ENCODE results near the gene FBXO8.

DNA sequence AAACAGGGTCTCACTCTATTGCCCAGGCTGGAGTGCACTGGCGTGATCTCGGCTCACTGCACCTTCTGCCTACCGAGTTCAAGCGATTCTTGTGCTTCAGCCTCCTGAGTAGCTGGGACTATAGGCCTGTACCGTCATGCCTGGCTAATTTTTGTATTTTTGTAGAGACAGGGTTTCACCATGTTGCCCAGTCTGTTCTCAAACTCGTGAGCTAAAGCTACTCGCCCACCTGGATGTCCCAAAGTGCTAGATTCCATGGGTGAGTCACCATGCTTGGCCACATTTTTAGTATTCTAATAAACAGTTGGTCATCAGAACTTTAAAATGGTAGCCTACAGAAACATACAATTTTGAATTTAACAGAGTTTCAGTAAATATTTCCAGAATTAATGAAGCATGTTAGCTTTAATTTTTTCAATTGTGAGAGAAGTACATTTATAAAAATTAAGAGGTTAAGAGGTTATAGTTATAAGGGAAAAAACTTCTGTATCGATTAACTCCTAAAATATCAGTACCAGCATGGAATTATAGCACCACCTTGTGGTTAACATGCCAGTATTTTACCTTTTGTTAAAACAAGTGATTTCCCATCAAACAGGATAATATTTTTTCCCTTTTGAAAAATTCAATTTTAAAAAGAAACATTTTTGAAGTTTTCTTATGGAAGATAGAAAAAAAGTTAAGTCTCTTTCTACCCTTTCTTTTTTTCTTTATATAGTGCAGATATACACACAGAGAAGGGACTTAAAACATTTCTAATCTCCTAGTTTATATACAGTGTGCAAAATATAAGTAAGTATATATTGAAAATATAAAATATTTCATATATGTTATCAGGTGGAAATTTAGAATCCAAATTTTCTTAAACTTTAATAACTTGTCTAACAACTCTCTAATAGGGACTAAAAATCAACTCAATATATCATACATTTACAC is 35.6 kb upstream of the FBXO8 start:
- TF ChIP-seq POLR2A (IDR thresholded peaks at IDR 0.05): no peak
- TF ChIP-seq, protein P1, sequence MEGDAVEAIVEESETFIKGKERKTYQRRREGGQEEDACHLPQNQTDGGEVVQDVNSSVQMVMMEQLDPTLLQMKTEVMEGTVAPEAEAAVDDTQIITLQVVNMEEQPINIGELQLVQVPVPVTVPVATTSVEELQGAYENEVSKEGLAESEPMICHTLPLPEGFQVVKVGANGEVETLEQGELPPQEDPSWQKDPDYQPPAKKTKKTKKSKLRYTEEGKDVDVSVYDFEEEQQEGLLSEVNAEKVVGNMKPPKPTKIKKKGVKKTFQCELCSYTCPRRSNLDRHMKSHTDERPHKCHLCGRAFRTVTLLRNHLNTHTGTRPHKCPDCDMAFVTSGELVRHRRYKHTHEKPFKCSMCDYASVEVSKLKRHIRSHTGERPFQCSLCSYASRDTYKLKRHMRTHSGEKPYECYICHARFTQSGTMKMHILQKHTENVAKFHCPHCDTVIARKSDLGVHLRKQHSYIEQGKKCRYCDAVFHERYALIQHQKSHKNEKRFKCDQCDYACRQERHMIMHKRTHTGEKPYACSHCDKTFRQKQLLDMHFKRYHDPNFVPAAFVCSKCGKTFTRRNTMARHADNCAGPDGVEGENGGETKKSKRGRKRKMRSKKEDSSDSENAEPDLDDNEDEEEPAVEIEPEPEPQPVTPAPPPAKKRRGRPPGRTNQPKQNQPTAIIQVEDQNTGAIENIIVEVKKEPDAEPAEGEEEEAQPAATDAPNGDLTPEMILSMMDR (IDR thresholded peaks at IDR 0.05): peak in 3 of 4 experiments; percentile 20 to 50 (median 39)

Measured in uterus (tissue), 2 donors.